Left colon (tissue), 2 donors: Measurements from ENCODE around the gene ASS1. TPM values are rescaled to one million over a fixed set of nuclear protein-coding genes. Genes with fewer than 3 reads are reported as not detected.
"Not testable (repeated sequence)": the region's sequence is repeated elsewhere in the genome, so short reads cannot be mapped to it uniquely, and the experiment has no call there.

Experiments used
- ATAC-seq: fragments of 200-7000 bp; cut with Tn5 transposase; one replicate; pipeline ENCODE4 v1.9.1; 2020; ENCODE audit warnings: mild to moderate bottlenecking, moderate library complexity
- DNase-seq, 2 donors: peaks; one replicate each; pipeline ENCODE4 v3.0.0-alpha.2; 2020
- intact Hi-C, 2 donors: fragments of 100-400 bp; cut with DNase I in 1 of 2; cut with micrococcal nuclease in 1 of 2; formaldehyde crosslinking; loops; one replicate each; pipeline versions ENCODE4 v1.11.2 to v1.14.0; 2022; cut with DNase I, micrococcal nuclease
- long read RNA-seq: library from polyadenylated mRNA; unstranded; transcript quantifications from one replicate; pipeline ENCODE4 v2.0.0, GENCODE V29; 2021
- total RNA-seq, 2 donors: library from RNA; stranded (reverse); fragmentation: NEBNext Ultra II Directional; extraction: Animal tissue kit (Norgen Biotek cat#: 25700); gene quantifications; one replicate each; pipeline ENCODE4 v1.2.1, GENCODE V29; 2021
- donor health status: DM: no; HTN: no; CAD: no.
- donor health status: DM: yes; HTN: yes; CAD: no.

Gene ASS1
- total RNA-seq, result 100 to 1,000 TPM; 264 to 515 TPM
- long read RNA-seq, transcript ASS1-201 (15 exons, 1,564 nt), result major isoform, 536 of 688 reads
- long read RNA-seq, transcript ASS1-203 (16 exons, 1,548 nt), result minor isoform, 11 of 688 reads
- long read RNA-seq, partial matches to known transcripts, result 114 of 688 reads
- long read RNA-seq, other reads (novel, unspliced or antisense), result 27 of 688 reads

DNA sequence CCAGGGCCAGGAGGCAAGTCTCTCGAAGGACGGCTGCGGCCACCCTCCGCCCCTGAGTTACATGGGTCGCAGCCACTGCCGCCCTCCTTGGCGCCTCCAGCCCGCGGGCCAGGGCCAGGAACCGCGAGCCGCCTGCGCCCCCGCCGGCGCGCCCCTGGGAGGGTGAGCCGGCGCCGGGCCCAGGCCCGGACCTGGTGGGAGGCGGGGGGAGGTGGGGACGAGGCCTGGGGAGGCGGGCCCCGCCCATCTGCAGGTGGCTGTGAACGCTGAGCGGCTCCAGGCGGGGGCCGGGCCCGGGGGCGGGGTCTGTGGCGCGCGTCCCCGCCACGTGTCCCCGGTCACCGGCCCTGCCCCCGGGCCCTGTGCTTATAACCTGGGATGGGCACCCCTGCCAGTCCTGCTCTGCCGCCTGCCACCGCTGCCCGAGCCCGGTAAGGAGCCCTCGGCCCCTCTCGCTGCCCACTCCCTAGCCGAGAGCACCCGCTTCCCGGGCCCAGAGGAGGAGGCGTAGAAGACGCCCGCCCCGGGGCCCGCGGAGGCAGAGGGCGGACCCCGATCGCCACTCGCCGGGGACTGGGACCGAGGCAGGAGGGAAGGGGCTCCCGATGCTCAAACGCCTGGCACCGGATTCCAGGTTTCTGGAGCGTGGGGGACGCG is at the start of gene ASS1:
Gene ASS1, plus strand, starts transcription at position 397 of the 657 bp plus-strand sequence. CDS start 7,268 bp downstream, outside the sequence.
- intact Hi-C loops, result no loop called here
- ATAC-seq (peak; percentile 89), DNase-seq (peak; percentile 89 to 90)

GRCh38 chr9:130395810-130396435 is 48.8 kb upstream of the ASS1 start:
- DNase-seq (no peak), ATAC-seq (no peak)
- intact Hi-C loops, result no loop called here

- intact Hi-C loops, result no loop called here
- DNase-seq, result no peak
- no peak for ATAC-seq
These were observed 48.2 kb upstream of the ASS1 start for GRCh38 chr9:130396581-130396980.

- intact Hi-C loops, result no loop called here
- ATAC-seq (peak; percentile 79), DNase-seq (peak in 1 of 2 donors; percentile 36)
These were observed 46.1 kb upstream of the ASS1 start for GRCh38 chr9:130398487-130399240.

- no peak for DNase-seq
- intact Hi-C loops, result no loop called here
- ATAC-seq, result no peak
These were observed 45.0 kb upstream of the ASS1 start for GRCh38 chr9:130399768-130400167.

- intact Hi-C loops, result no loop called here
- DNase-seq (no peak), ATAC-seq (no peak)
These were observed 43.9 kb upstream of the ASS1 start for GRCh38 chr9:130400870-130401269.

DNA sequence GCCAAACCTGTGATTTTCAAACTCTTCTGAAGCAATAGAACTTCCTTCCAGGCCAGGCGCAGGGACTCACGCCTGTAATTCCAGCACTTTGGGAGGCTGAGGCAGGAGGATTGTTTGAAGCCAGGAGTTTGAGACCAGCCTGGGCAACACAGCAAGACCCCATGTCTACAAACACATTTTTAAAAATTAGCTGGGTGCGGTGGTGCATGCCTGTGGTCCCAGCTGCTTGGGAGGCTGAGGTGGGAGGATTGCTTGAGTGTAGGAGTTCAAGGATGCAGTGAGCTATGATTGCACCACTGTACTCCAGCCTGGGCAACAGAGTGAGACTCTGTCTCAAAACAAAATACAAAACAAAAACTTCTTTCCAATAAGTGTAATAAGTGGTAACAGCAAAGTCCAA is 43.0 kb upstream of the ASS1 start:
- ATAC-seq, DNase-seq, intact Hi-C loops: not testable (repeated sequence)

DNA sequence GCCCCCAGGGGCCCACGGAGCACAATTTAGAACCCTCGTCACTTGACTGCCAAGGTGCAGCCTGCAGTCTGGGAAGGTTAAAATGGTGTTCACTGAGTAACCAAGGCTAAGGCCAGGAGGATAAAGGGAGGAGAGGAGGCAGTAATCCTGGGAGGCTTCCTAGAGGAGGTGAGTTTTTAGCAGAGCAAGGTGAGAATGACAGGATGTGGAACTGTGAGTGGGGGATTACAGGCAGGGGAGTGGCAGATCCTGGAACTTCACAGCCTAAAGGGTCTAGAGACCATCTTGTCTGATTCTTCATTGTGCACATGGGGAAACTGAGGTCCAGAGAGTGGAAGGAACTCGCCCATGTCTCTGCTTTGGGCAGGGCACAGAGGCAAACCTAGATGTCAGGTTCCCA is 42.5 kb upstream of the ASS1 start:
- DNase-seq, result no peak
- intact Hi-C loops, result no loop called here
- no peak for ATAC-seq

DNA sequence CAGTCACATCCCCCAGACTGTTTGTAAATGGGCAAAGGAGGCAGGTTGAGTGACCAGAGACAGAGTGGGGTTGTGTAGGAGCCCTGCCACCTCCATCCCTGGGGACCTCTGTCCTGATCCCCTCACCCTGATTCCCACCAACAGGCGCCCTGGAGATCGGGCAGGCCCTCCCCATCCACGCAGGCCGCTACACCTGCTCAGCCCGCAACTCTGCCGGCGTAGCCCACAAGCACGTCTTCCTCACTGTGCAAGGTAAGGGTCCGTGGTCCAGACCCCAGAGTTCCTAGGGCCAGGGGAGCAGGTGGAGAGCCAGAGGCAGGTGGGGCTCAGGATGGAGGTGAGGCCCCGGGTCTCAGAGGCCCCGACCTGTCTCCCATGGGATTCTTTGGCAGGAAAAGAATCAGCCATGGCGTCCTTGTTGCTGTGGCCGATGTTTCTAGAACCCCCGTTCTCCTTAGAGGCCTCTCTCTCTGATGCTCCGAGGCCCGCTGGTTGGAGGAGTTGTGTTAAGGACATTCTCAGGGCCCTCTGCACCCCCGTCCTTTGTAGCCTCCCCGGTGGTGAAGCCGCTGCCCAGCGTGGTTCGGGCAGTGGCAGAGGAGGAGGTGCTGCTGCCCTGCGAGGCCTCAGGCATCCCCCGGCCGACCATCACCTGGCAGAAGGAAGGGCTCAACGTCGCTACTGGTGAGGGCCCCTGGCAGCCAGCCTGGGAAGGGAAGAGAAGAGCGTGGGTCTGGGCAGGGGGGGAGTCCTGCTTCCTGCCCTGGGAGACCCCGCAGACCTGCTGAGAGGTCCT is 41.9 kb upstream of the ASS1 start:
- ATAC-seq (no peak), DNase-seq (no peak)
- intact Hi-C loops, result no loop called here

GRCh38 chr9:130405657-130406257 is 39.0 kb upstream of the ASS1 start:
- DNase-seq (no peak), ATAC-seq (no peak)
- intact Hi-C loops, result no loop called here

DNA sequence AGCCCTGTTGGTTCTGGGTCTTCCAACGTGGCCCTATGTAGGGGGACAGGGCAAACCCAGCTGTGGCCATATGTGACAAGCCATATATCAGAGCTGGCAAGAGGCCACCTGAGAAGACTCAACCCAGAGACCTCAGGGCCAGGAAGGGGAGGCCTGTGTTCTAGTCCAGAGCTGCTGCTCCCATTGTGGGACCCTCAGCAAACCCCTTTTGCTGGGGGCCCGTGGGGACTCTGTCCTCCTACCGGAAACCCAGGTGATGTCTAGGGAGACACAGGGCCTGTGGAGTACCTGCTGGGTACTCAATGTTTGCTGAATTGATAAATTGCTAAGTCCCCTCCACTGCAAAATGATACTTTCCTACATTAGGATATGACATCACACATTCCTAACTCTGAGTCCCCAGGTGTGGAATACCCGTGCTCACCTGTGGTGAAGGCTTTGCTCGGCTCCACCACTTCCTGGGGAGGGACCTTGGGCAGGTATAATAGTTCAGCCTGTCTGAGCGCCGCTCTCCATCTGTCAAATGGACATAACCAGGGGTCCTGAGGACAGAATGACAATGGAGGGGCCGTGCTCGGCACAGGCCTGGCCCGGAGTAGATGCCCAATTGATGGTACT is 38.4 kb upstream of the ASS1 start:
- ATAC-seq, result no peak
- intact Hi-C loops, result no loop called here
- DNase-seq, result no peak

DNA sequence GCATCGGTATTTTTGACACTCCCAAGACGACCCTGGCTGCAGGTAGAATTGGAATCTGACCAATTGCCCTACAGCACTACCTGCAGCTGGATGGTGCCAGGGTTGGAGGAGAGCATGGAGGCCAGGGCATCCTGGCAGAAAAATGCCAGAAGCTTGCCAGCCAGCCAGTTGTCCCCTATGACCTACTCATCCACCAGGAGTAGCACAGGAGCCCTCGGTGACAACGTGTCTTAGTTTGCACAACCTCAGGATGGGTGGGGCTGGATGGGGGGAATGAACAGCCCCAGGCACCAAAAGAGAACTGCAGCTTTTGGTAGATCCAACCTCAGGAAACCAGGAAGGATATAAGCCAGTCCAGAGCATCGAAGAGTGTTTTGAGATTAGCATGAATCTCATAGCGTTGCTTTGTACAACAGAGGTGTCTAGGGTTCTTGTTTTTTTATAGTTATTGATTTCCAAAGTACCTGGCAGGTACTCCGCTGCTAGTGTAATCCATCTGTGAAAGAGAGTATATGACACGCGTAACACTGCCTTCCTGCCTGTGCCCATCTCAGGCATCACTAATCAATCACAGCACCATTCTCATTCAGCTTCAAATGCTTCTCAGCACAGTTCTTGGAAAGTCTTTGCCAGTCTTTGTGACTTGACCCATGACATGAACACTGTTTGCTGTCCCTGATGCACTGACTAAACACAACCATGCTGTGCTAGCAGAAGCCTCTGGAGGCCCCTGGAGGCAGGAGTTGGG is 36.7 kb upstream of the ASS1 start:
- DNase-seq (no peak), ATAC-seq (no peak)
- intact Hi-C loops, result no loop called here

DNA sequence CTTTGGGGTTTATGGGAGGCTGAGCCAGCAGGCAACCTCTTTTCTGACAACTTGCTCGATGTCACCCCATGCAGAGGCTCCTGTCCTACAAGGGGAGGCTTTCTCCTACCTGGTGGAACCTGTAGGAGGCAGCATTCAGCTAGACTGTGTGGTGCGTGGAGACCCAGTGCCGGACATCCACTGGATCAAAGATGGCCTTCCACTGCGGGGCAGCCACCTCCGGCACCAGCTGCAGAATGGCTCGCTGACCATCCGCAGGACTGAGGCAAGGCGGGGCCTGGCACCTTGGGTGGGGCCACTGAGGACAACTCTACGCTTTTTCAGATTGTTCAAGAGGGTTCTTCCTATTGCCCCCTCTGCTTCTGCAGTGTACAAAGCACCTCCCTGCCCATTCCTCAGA is 36.1 kb upstream of the ASS1 start:
- intact Hi-C loops, result no loop called here
- DNase-seq (no peak), ATAC-seq (no peak)

DNA sequence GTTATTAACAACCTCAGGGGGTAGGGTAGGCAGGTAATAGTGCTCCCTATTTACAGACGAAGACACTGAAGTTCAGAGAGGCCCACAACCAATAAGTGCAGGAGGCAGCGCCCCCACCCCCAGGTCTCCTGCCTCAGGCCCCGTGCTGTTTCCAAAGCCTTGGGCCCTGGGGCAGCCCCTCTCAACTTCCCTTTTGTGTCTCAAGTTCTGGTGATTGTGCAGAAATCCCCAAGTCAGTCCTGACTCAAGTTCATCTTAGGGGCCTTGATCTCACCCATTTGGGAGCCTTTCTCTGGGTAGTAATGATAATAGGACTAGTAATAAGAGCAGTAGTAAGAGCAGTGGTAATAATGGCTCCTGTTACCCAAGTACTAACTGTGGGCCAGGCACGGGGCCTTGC is 35.5 kb upstream of the ASS1 start:
- intact Hi-C loops, result no loop called here

GRCh38 chr9:130410443-130410842 is 34.3 kb upstream of the ASS1 start:
- ATAC-seq (peak; percentile 50), DNase-seq (peak; percentile 65 to 67)
- intact Hi-C loops, result no loop called here

More for the DNA sequence above, 35.5 kb upstream of the ASS1 start:
- no peak for ATAC-seq
- no peak for DNase-seq

GRCh38 chr9:130411566-130411915 is 33.2 kb upstream of the ASS1 start:
- intact Hi-C loops, result no loop called here
- DNase-seq (no peak), ATAC-seq (peak; percentile 22)

- DNase-seq, result peak; percentile 80 to 91
- peak; percentile 78 for ATAC-seq
- intact Hi-C loops, result no loop called here
These were observed 30.6 kb upstream of the ASS1 start for GRCh38 chr9:130414081-130414731.
